Measurements from ENCODE around the gene AFG3L2. TPM values are rescaled to one million over a fixed set of nuclear protein-coding genes. Genes with fewer than 3 reads are reported as not detected.
A peak's percentile ranks its signal among the peaks of the same experiment; 100 is the strongest.

The AFG3L2 gene
- total RNA-seq, 2 donors from 2014 or later = 47.1 to 49.5 TPM

GRCh38 chr18:12287131-12287681 is 89.8 kb downstream of the AFG3L2 start:
- peak; percentile 86 for DNase-seq

GRCh38 chr18:12283666-12284065 is 93.4 kb downstream of the AFG3L2 start:
- no peak for TF ChIP-seq CTCF (conservative IDR thresholded peaks at IDR 0.05)
- Mint-ChIP-seq H3K4me3 (no peak overlapping the region), H3K4me1 (peaks cover 37% of the 10 kb centered on the region), H3K9me3 (no peaks in the 10 kb centered on the region), H3K27ac (no peak overlapping the region), H3K27me3 (ENCODE audit: insufficient read depth) (peaks cover 46% of the 10 kb centered on the region), H3K36me3 (ENCODE audit: low read depth) (no peaks in the 10 kb centered on the region)
- WGBS, 2 experiments (ENCODE audit: insufficient coverage in 1 of 2, insufficient read length in 1 of 2) = 56% methylated on average over 1 of the region's 1 CpG; no CpG with 5 or more reads in 1 of the 2 experiments
- Histone ChIP-seq H3K27me3 (ENCODE audit: control insufficient read depth, insufficient read depth, low read length, poor library complexity, severe bottlenecking) (peaks cover 28% of the 10 kb centered on the region), H3K9ac (ENCODE audit: extremely low read depth, low read length, poor library complexity, severe bottlenecking) (no peak overlapping the region), H3K9me3 (ENCODE audit: control insufficient read depth, low read length) (no peaks in the 10 kb centered on the region), H3K27ac (ENCODE audit: low read depth, low read length) (no peak overlapping the region), H3K36me3 (ENCODE audit: control insufficient read depth, insufficient read depth, low read length) (no peaks in the 10 kb centered on the region), H3K4me1 (ENCODE audit: control insufficient read depth, insufficient read depth, low read length) (peaks cover 11% of the 10 kb centered on the region), H3K4me3 (ENCODE audit: low read length) (no peak overlapping the region)
- no peak for DNase-seq

More at GRCh38 chr18:12287131-12287681, 89.8 kb downstream of the AFG3L2 start:
- 42 to 51% methylated on average over 22 to 37 of the region's 37 CpGs for whole genome bisulfite sequencing, 2 experiments (ENCODE audit: insufficient coverage in 1 of 2, insufficient read length in 1 of 2)
- Histone ChIP-seq H3K9ac (ENCODE audit: extremely low read depth, low read length, poor library complexity, severe bottlenecking) (no peak overlapping the region), H3K27me3 (ENCODE audit: control insufficient read depth, insufficient read depth, low read length, poor library complexity, severe bottlenecking) (peaks cover 38% of the 10 kb centered on the region), H3K27ac (ENCODE audit: low read depth, low read length) (no peak overlapping the region), H3K36me3 (ENCODE audit: control insufficient read depth, insufficient read depth, low read length) (no peaks in the 10 kb centered on the region), H3K9me3 (ENCODE audit: control insufficient read depth, low read length) (no peaks in the 10 kb centered on the region), H3K4me1 (ENCODE audit: control insufficient read depth, insufficient read depth, low read length) (peaks cover 3% of the 10 kb centered on the region), H3K4me3 (ENCODE audit: low read length) (peak overlapping the region; percentile 84)
- peaks cover 29% of the 10 kb centered on the region for H3K4me1 Mint-ChIP-seq
- H3K27me3 Mint-ChIP-seq (ENCODE audit: insufficient read depth) = peaks cover 52% of the 10 kb centered on the region
- H3K9me3 Mint-ChIP-seq = no peaks in the 10 kb centered on the region
- H3K36me3 Mint-ChIP-seq (ENCODE audit: low read depth) = no peaks in the 10 kb centered on the region
- H3K27ac Mint-ChIP-seq = no peak overlapping the region
- peak overlapping the region; percentile 69 for H3K4me3 Mint-ChIP-seq
- TF ChIP-seq CTCF (conservative IDR thresholded peaks at IDR 0.05) = no peak

- H3K4me3 ChIP-seq (ENCODE audit: low read length) = no peak overlapping the region
- H3K27me3 ChIP-seq (ENCODE audit: control insufficient read depth, insufficient read depth, low read length, poor library complexity, severe bottlenecking) = peaks cover 24% of the 10 kb centered on the region
- H3K9me3 ChIP-seq (ENCODE audit: control insufficient read depth, low read length) = no peaks in the 10 kb centered on the region
- H3K4me1 Mint-ChIP-seq = peaks cover 33% of the 10 kb centered on the region
- WGBS, 2 experiments (ENCODE audit: insufficient coverage in 1 of 2, insufficient read length in 1 of 2) = 77% methylated on average over 6 of the region's 6 CpGs; no CpG with 5 or more reads in 1 of the 2 experiments
- no peak overlapping the region for H3K27ac ChIP-seq (ENCODE audit: low read depth, low read length)
- H3K4me3 Mint-ChIP-seq = no peak overlapping the region
- peaks cover 42% of the 10 kb centered on the region for H3K27me3 Mint-ChIP-seq (ENCODE audit: insufficient read depth)
- H3K36me3 Mint-ChIP-seq (ENCODE audit: low read depth) = no peaks in the 10 kb centered on the region
- DNase-seq = peak; percentile 66
- peak; percentile 74 for TF ChIP-seq CTCF (conservative IDR thresholded peaks at IDR 0.05)
- H3K36me3 ChIP-seq (ENCODE audit: control insufficient read depth, insufficient read depth, low read length) = no peaks in the 10 kb centered on the region
- H3K27ac Mint-ChIP-seq = no peak overlapping the region
- H3K9ac ChIP-seq (ENCODE audit: extremely low read depth, low read length, poor library complexity, severe bottlenecking) = no peak overlapping the region
- no peaks in the 10 kb centered on the region for H3K9me3 Mint-ChIP-seq
- peaks cover 14% of the 10 kb centered on the region for H3K4me1 ChIP-seq (ENCODE audit: control insufficient read depth, insufficient read depth, low read length)
Observed at GRCh38 chr18:12283256-12283655, 93.8 kb downstream of the AFG3L2 start.
